Right lung (tissue), 5 donors: Measurements from ENCODE around the gene CGGBP1. TPM values are rescaled to one million over a fixed set of nuclear protein-coding genes. Genes with fewer than 3 reads are reported as not detected.
"Not testable (repeated sequence)": the region's sequence is repeated elsewhere in the genome, so short reads cannot be mapped to it uniquely, and the experiment has no call there.

ENCODE experiments used
- DNase-seq, 2 donors: peaks; one replicate each; pipeline ENCODE4 v3.0.0-alpha.2; 2013
- polyA plus RNA-seq, 5 donors: library from polyadenylated mRNA; unstranded; fragments of 120-200 nt; gene quantifications; one replicate each; pipeline versions ENCODE4 v1.2.1 to v1.2.3, GENCODE V29; 2013; ENCODE audit warnings: inconsistent platforms in 1 of 5, low replicate concordance in 1 of 5; ENCODE audit not compliant: insufficient read length in 5 of 5, insufficient read depth in 1 of 5

CGGBP1 gene
- polyA plus RNA-seq, 5 donors, result 92.1 to 150 (median 140) TPM

- DNase-seq, result no peak
Measured at GRCh38 chr3:88038566-88038965, 20.2 kb downstream of the CGGBP1 start.

DNA sequence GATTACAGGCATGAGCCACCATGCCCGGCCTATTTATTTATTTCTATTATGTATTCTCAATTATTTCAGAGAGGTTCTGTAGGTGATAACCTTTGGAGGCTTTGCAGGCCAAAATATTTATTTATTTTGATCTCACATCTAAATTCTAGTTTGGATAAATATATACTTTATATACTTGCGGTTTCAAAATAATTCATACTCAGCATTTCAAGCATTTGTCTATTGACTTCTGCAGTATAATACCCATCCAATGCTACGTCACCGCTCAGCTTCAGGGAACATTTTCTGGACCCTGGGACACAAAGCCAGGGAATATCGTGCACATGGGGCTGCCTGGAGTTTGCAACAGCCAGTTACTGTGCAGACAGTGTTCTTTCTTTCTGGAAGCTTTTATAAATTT, 22.6 kb downstream of the CGGBP1 start:
- DNase-seq, result no peak

- DNase-seq, result no peak
Measured at GRCh38 chr3:88034491-88035275, 24.1 kb downstream of the CGGBP1 start.

DNA sequence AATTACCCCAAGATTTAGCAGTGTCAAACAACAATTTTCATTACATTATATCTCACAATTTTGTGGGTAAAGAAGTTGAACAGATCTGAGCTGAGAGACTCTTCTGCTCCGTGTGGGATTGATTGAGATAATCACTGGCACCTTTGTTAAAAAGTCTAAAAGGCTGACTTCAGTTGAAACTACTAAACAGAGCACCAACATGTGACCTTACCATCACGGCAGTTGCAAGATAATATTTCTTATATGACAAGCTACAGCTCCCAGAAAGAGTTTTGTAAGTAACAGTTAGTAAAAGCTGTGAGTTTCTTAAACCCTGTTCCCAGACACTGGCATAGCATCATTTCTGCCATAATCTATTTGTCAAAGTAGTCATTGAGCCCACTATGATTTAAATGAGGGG, 25.0 kb downstream of the CGGBP1 start:
- no peak for DNase-seq

DNA sequence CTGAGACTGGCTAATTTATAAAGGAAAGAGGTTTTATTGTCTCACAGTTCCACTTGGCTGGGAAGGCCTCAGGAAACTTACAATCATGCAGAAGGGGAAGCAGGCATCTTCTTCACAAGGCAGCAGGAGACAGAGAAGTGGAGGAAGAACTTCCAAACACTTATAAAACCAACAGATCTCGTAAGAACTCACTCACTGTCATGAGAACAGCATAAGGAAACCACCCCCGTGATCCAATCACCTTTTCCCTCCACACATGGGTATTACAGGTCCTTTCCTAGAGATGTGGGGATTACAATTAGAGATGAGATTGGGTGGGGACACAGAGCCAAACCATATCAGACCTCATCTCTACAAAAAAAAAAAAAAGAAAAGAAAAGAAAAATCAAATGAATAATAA, 25.7 kb downstream of the CGGBP1 start:
- DNase-seq, result no peak

GRCh38 chr3:88032245-88032644, 26.6 kb downstream of the CGGBP1 start:
- DNase-seq, result no peak

- peak; percentile 5 to 16 for DNase-seq
Measured at GRCh38 chr3:88031642-88032077, 27.1 kb downstream of the CGGBP1 start.

DNA sequence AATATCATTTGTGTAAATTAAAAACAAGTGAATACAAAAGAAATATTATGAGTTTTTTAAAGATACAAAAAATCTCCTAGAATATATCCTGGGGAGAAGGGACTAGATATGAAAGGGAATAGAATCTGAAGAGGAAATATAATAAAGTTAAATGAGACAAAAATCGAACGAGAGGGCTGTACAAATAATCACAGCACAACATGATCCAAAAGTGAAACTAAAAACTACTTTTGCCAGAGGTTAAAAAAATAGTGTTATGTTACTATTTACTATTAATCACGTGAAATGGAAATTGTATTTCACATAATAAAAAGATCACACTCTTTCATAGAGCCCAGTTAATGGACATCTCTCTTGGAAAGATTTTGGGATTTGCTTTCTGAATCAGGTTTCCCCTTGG, 28.6 kb downstream of the CGGBP1 start:
- no peak for DNase-seq

DNA sequence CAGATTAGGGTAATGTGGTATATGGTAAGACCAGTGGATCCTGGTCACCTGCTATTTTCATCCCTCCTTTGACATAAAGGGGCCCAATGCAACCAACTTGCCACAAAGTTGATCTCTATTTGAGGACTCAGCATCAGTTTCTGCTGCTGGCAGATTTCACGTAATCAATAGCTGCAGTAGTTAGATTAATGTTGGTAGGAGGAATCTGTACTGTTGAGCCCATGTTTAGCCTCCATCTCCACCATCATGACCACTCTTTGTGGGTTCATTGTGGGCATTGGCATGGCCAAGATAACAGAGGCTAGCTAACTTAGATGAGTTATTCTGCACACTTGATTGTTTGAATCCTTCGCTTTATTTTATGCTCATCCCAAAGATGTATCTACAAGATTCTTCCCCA, 29.9 kb downstream of the CGGBP1 start:
- DNase-seq, result no peak

DNA sequence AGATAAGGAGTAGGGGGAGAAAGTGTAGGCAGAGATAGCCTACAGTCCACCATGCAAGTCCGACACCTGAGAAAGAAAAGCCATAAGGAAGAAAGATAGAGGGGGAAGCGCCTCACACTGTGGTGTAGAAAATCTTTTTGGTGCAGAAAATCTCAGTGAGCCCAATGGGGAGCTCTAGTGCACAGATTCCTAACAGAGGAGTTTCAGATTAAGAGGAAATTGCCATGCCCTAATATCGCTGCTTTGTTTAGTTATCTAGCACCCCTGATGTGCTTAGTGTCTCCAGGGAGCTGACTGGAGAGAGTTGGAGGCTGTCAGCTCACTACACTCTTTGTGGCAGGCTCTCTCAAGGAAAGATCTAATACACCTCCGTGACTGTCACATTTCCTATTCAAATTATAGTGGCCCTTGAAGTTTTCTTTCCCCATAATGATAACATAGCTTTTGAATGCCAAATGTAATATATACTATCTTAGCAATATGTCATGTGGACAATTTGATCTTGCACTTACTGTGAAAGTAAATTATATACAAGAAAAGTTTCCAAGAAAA, 33.7 kb downstream of the CGGBP1 start:
- no peak for DNase-seq

DNA sequence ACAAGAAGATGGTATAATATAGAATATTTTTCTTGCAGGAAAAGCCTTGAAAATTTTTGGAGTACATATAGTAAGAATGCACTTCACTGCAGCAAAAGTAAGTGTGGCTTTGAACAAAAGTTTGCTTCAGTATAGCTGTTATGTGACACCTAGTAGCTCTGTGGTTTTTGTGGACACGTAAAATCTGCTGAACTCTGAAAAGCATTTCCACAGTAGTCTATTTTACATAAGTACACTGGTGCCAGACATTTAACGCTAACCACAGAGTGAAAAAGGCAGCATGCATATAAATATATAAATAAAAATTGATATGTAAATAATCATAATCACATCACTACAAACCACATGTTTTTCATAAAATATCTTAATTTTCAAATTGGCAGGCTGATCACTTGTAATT, 39.8 kb downstream of the CGGBP1 start:
- DNase-seq, result no peak

GRCh38 chr3:88015656-88016055, 43.1 kb downstream of the CGGBP1 start:
- not testable (repeated sequence) for DNase-seq

- DNase-seq, result no peak
Measured at GRCh38 chr3:88013592-88013991, 45.2 kb downstream of the CGGBP1 start.

- DNase-seq, result no peak
Measured at GRCh38 chr3:88010810-88011209, 48.0 kb downstream of the CGGBP1 start.

GRCh38 chr3:88009066-88009465, 49.7 kb downstream of the CGGBP1 start:
- no peak for DNase-seq

DNA sequence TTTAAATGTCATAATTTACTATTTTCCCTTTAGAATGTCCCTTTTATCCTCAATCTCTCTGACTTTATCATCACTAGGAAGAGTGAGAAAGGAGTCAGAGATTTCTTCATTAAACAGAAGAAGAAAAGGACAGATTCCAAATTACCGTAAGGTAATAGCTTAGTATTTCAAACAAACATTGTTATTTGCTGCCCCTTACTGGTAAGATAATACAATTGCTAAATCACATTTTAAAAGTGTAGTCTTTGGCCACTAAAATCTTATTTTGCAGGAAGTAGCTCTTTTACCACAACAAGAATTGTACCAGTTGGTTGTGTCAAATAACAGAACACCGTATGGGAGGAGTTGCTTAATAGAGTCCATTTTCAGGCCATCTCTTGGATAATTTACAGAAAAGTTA, 53.7 kb downstream of the CGGBP1 start:
- no peak for DNase-seq

DNA sequence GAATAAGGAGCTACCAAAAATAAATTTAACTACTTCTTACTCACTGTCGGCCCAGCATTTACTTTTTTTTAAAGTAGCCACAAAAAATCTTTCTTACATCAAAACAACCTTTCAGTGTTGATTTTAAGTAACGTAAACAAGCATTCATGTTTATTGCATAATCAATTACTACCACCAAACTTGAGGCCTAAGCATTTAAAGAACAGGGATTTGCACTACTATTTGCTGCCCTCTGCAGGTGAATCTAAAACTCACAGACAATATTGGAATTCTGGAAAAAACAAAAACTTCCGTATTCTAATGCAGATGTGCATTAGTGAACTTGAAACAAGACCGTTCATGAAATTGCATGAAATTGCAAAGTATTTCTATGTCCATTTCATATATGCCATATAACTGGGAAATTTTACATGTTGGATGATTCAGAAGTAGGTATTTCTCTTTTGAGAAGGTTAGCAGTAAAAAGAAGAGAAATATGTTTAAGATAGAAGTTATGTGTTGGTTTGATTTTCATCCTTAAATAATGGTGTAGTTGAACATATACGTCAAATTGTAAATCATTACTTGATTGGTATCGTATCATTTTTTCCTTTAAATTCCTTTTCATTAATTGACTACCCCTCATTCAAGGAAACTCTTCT, 55.6 kb downstream of the CGGBP1 start:
- peak in 1 of 2 donors; percentile 15 for DNase-seq

DNA sequence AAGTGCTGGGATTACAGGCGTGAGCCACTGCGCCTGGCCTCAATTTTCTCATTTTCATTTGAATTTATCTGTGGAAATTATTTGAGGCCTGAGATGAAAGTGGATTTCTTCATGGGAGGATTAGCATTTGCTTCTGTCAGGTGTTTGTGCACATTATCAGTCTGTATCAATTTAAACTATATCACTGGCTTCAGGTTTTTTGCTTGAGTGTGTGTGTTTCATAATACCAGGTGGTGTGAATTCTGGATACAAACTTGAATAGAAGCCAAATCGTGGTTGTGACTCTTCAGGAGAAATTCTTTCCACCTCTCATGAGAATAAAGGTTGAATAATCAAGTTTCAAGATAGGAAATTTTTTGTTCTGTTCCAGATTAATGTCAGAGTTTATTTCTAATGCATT, 56.4 kb downstream of the CGGBP1 start:
- DNase-seq, result no peak

Other genes with a start within 250 kb of the CGGBP1 start
- 10 to 100 TPM; 14.4 to 30.9 (median 22.8) TPM for gene ZNF654, start 250 bp upstream of the CGGBP1 start, polyA plus RNA-seq
- 10 to 100 TPM; 21.4 to 35.2 (median 26.7) TPM for gene C3orf38, start 91.0 kb upstream of the CGGBP1 start, polyA plus RNA-seq